ENCODE measurements around the gene RASGEF1C. TPM values are rescaled to one million over a fixed set of nuclear protein-coding genes. Genes with fewer than 3 reads are reported as not detected.
"Not testable (repeated sequence)": the region's sequence is repeated elsewhere in the genome, so short reads cannot be mapped to it uniquely, and the experiment has no call there.

Gene RASGEF1C
- total RNA-seq, 2 experiments from 2014 or later: not detected

DNA sequence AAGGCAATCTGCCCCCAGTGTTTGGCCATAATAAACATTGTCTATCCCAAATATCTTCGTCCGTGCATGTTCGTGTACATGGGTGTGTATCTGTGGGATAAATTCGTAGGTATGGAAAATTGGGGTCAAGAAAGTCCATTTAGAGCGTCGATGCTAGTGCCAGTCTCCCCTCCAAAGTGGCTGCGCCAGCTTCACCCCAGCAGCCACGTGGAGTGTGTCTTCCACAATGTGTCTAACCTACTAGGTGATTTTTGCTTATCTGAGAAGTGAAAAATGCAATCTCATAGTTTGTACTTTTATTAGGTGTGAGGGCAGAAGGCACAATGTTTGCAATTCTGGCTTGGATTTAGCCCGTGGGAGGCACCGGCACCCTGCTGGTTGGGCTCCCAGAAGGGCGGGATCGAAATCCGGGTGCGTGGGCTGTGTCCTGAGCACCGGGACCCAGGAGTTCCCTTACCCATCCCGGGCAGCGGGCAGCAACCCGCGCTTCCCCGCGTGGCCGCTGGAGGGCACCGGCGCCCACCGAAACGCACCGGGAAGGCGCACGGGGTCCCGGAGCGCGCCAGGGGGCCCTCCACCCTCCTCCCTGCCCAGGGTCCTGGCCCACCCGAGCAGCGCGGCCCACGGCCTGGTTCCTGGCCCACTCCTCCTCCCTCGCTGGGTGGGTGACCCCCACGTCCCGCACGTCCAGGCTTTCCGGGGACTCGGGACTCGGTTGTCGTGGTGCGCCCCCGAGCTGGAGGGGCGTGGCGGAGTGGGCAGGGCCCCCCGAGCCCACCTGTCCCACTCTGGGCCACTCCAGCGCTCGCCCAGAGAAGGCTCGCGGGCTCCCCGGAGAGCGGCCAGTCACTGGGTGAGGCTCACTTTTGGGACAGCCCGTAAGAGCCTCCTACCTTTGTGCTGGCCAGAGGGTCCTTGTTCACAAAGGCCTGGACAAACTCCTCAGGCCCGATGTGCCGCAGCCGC lies 82.0 kb downstream of the RASGEF1C start:
- Histone ChIP-seq H3K27ac (ENCODE audit: low read depth in 1 of 2, low read length in 2 of 2) (no peak overlapping the region), H3K36me3 (ENCODE audit: insufficient read depth, low read length) (no peaks in the 10 kb centered on the region), H3K4me3 (ENCODE audit: low read length) (no peak overlapping the region), H3K27me3 (ENCODE audit: control insufficient read depth in 1 of 2, insufficient read depth in 2 of 2, low read length in 2 of 2) (peaks cover 0 to 4% of the 10 kb centered on the region in 2 experiments), H3K4me1 (ENCODE audit: insufficient read depth, low read length) (peaks cover 3% of the 10 kb centered on the region), H3K9me3 (ENCODE audit: control insufficient read depth in 1 of 2, insufficient read depth in 1 of 2, low read length in 2 of 2) (no peaks in the 10 kb centered on the region)
- Mint-ChIP-seq H3K4me1 (ENCODE audit: low read depth) (no peaks in the 10 kb centered on the region), H3K27ac (no peak overlapping the region), H3K9me3 (no peaks in the 10 kb centered on the region), H3K4me3 (no peak overlapping the region), H3K36me3 (ENCODE audit: low read depth) (no peaks in the 10 kb centered on the region), H3K27me3 (peaks cover 12% of the 10 kb centered on the region)
- ChIA-PET POLR2A (no interaction called here), CTCF (no interaction called here)
- intact Hi-C loops (cut with DNase I, micrococcal nuclease): loop anchor here (2.0 to 5.0 kb wide), 4 partner anchors 190 to 990 kb away; no protein-coding TSS in a partner anchor
- DNase-seq: peak in 7 of 14 experiments; percentile 9 to 51 (median 34)
- ATAC-seq (ENCODE audit: poor library complexity): peak; percentile 55
- TF ChIP-seq, protein P1, sequence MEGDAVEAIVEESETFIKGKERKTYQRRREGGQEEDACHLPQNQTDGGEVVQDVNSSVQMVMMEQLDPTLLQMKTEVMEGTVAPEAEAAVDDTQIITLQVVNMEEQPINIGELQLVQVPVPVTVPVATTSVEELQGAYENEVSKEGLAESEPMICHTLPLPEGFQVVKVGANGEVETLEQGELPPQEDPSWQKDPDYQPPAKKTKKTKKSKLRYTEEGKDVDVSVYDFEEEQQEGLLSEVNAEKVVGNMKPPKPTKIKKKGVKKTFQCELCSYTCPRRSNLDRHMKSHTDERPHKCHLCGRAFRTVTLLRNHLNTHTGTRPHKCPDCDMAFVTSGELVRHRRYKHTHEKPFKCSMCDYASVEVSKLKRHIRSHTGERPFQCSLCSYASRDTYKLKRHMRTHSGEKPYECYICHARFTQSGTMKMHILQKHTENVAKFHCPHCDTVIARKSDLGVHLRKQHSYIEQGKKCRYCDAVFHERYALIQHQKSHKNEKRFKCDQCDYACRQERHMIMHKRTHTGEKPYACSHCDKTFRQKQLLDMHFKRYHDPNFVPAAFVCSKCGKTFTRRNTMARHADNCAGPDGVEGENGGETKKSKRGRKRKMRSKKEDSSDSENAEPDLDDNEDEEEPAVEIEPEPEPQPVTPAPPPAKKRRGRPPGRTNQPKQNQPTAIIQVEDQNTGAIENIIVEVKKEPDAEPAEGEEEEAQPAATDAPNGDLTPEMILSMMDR (IDR thresholded peaks at IDR 0.05): peak; percentile 57

DNA sequence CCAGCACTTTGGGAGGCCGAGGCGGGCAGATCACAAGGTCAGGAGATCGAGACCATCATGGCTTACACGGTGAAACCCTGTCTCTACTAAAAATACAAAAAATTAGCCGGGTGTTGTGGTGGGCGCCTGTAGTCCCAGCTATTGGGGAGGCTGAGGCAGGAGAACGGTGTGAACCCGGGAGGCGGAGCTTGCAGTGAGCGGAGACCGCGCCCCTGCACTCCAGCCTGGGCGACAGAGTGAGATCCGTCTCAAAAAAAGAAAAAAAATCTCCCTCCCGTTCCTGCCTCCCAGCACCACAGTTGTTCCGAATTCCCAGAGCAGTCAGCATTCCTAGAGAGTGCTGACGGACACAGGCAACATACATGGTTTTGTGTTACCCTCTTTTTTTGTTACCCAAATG lies 82.9 kb downstream of the RASGEF1C start:
- H3K27ac ChIP-seq (ENCODE audit: low read depth in 1 of 2, low read length in 2 of 2); H3K36me3 Mint-ChIP-seq (ENCODE audit: low read depth); H3K4me1 Mint-ChIP-seq (ENCODE audit: low read depth); H3K27me3 ChIP-seq (ENCODE audit: control insufficient read depth in 1 of 2, insufficient read depth in 2 of 2, low read length in 2 of 2); POLR2A ChIA-PET; H3K4me1 ChIP-seq (ENCODE audit: insufficient read depth, low read length); CTCF ChIA-PET; H3K4me3 Mint-ChIP-seq; H3K27ac Mint-ChIP-seq; H3K36me3 ChIP-seq (ENCODE audit: insufficient read depth, low read length); H3K4me3 ChIP-seq (ENCODE audit: low read length); ATAC-seq (ENCODE audit: poor library complexity); H3K9me3 ChIP-seq (ENCODE audit: control insufficient read depth in 1 of 2, insufficient read depth in 1 of 2, low read length in 2 of 2); H3K9me3 Mint-ChIP-seq: not testable (repeated sequence)
- intact Hi-C loops (cut with DNase I, micrococcal nuclease): loop anchor here (2.0 to 5.0 kb wide), 4 partner anchors 191 to 989 kb away; no protein-coding TSS in a partner anchor
- peaks cover 12% of the 10 kb centered on the region for H3K27me3 Mint-ChIP-seq
- DNase-seq: peak in 1 of 14 experiments; percentile 14

DNA sequence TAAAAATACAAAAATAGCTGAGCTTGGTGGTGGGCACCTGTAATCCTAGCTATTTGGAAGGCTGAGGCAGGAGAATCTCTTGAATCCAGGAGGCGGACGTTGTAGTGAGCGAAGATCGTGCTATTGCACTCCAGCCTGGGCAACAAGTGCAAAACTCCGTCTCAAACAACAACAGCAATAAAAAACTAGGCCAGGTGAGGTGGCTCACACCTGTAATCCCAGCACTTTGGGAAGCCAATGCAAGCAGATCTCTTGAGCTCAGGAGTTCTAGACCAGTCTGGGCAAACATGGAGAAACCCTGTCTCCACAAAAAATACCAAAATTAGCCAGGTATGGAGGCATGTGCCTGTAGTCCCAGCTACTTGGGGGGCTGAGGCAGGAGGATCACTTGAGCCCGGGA lies 84.3 kb downstream of the RASGEF1C start:
- H3K36me3 Mint-ChIP-seq (ENCODE audit: low read depth); H3K27ac ChIP-seq (ENCODE audit: low read depth in 1 of 2, low read length in 2 of 2); CTCF ChIA-PET; POLR2A ChIA-PET; H3K36me3 ChIP-seq (ENCODE audit: insufficient read depth, low read length); H3K9me3 ChIP-seq (ENCODE audit: control insufficient read depth in 1 of 2, insufficient read depth in 1 of 2, low read length in 2 of 2); H3K4me3 Mint-ChIP-seq; H3K4me3 ChIP-seq (ENCODE audit: low read length); H3K4me1 ChIP-seq (ENCODE audit: insufficient read depth, low read length); ATAC-seq (ENCODE audit: poor library complexity); H3K4me1 Mint-ChIP-seq (ENCODE audit: low read depth); H3K27me3 ChIP-seq (ENCODE audit: control insufficient read depth in 1 of 2, insufficient read depth in 2 of 2, low read length in 2 of 2); H3K9me3 Mint-ChIP-seq; H3K27ac Mint-ChIP-seq: not testable (repeated sequence)
- intact Hi-C loops (cut with DNase I, micrococcal nuclease): loop anchor here in 1 of 2 experiments (5.0 kb wide), 2 partner anchors 193 to 987 kb away; no protein-coding TSS in a partner anchor
- H3K27me3 Mint-ChIP-seq: peaks cover 16% of the 10 kb centered on the region
- peak in 1 of 14 experiments; percentile 7 for DNase-seq

DNA sequence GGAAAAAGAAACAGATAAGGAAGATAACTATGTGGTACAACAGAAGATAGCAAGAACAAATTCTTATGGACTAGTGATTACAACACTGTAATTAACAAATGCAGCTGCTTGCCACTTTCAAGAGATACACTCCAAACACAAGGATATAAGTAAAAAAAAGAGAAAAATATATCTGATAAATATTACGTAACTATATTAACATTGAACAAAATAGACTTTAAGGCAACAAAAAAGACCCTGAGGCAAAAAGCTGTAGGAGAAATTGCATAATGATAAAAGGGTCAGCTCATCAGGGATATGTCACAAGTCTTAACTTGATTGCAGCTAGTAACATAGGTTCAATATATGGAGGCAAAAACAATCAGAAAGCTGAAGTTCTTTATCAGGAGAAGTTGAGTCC lies 86.1 kb downstream of the RASGEF1C start:
- no peaks in the 10 kb centered on the region for H3K36me3 Mint-ChIP-seq (ENCODE audit: low read depth)
- no peaks in the 10 kb centered on the region for H3K4me1 Mint-ChIP-seq (ENCODE audit: low read depth)
- TF ChIP-seq, protein P1 (IDR thresholded peaks at IDR 0.05): no peak
- Histone ChIP-seq H3K27me3 (ENCODE audit: control insufficient read depth in 1 of 2, insufficient read depth in 2 of 2, low read length in 2 of 2) (peaks cover 0 to 4% of the 10 kb centered on the region in 2 experiments), H3K27ac (ENCODE audit: low read depth in 1 of 2, low read length in 2 of 2) (no peak overlapping the region), H3K4me3 (ENCODE audit: low read length) (no peak overlapping the region), H3K9me3 (ENCODE audit: control insufficient read depth in 1 of 2, insufficient read depth in 1 of 2, low read length in 2 of 2) (no peaks in the 10 kb centered on the region), H3K4me1 (ENCODE audit: insufficient read depth, low read length) (peaks cover 3% of the 10 kb centered on the region), H3K36me3 (ENCODE audit: insufficient read depth, low read length) (no peaks in the 10 kb centered on the region)
- intact Hi-C loops (cut with DNase I, micrococcal nuclease): no loop called here
- DNase-seq (no peak), ATAC-seq (ENCODE audit: poor library complexity) (no peak)
- H3K4me3 Mint-ChIP-seq: no peak overlapping the region
- no peaks in the 10 kb centered on the region for H3K9me3 Mint-ChIP-seq
- no peak overlapping the region for H3K27ac Mint-ChIP-seq
- H3K27me3 Mint-ChIP-seq: peaks cover 16% of the 10 kb centered on the region
- ChIA-PET CTCF (no interaction called here), POLR2A (no interaction called here)
